MV-4-11 (cell line): Measurements from ENCODE around the gene MCRS1.
"Not testable (repeated sequence)": the region's sequence is repeated elsewhere in the genome, so short reads cannot be mapped to it uniquely, and the experiment has no call there.

Experiments
- DNase-seq: peaks from one replicate; lab custom pipeline; 2025; lab: John Stamatoyannopoulos, UW

Gene MCRS1

GRCh38 chr12:49515266-49515665, 52.7 kb downstream of the MCRS1 start:
- DNase-seq, result no peak

- no peak for DNase-seq
These were observed 55.4 kb downstream of the MCRS1 start for GRCh38 chr12:49512546-49512945.

GRCh38 chr12:49511410-49511809, 56.5 kb downstream of the MCRS1 start:
- no peak for DNase-seq

GRCh38 chr12:49509681-49510080, 58.3 kb downstream of the MCRS1 start:
- DNase-seq, result not testable (repeated sequence)
